GM20000 (cell line): ENCODE measurements around the gene COL4A2.

Experiments
- DNase-seq: peaks from one replicate; pipeline ENCODE4 v3.0.0; 2012; ENCODE audit warnings: low spot score
- TF ChIP-seq, protein P1 (sequence below): IDR thresholded peaks from 2 replicates; pipeline ENCODE4 v1.5.1; 2012; ENCODE audit warnings: mild to moderate bottlenecking, control low read depth; ENCODE audit errors: extremely low read depth, missing control alignments

Gene COL4A2

DNA sequence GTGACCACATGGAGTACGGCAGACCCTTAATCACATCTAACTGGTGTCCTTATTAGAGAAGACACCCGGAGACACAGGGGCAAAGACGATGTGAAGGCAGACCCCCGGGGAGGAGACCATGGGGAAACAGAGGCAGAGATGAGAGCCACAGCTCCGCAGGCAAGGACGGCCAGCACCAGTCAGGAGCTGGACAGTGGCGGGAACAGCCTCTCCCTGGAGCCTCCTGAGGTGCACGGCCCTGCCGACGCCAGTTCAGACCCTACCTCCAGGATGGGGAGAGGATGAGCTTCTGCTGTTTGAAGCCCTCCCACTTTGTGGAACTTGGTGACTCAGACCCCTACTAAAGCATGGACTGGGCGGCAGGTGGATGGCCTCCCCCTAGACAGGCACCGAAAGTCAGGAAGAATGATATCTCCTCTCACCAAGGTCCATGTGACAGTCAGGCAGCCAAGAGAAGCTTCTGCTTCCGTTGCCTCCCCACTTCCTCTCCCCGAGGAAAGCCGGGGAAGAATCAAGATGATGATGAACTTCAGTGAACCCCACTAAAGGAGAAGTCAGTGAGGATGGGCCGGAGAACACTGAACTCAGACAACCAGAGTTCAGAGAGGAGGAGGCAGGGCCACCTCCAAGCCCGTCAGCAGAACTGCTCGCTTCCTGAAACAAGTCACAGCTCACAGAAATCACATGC is 229.1 kb downstream of the COL4A2 start:
- TF ChIP-seq, protein P1, sequence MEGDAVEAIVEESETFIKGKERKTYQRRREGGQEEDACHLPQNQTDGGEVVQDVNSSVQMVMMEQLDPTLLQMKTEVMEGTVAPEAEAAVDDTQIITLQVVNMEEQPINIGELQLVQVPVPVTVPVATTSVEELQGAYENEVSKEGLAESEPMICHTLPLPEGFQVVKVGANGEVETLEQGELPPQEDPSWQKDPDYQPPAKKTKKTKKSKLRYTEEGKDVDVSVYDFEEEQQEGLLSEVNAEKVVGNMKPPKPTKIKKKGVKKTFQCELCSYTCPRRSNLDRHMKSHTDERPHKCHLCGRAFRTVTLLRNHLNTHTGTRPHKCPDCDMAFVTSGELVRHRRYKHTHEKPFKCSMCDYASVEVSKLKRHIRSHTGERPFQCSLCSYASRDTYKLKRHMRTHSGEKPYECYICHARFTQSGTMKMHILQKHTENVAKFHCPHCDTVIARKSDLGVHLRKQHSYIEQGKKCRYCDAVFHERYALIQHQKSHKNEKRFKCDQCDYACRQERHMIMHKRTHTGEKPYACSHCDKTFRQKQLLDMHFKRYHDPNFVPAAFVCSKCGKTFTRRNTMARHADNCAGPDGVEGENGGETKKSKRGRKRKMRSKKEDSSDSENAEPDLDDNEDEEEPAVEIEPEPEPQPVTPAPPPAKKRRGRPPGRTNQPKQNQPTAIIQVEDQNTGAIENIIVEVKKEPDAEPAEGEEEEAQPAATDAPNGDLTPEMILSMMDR: no peak
- DNase-seq: peak; percentile 64

DNA sequence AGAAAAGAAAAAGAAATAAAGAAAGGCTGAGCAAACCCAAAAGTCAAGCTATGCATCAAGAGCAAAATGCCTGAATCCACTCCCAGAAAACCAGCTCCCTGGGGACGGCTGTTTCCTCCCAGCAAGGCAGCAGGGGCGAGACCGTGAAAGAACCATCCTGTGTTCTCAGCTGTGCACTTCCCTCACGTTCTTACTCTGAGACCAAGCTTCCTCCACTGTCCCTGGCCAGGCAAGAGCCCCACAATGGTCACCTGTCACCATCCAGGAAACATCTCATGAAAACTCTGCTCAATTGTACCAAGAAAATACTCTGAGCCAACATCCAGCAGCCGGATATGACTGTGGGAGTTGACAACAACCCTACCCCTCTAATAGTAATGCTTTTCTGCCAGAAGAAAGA is 231.5 kb downstream of the COL4A2 start:
- TF ChIP-seq, protein P1: no peak
- DNase-seq: no peak

GRCh38 chr13:110539894-110540293 is 232.8 kb downstream of the COL4A2 start:
- DNase-seq: no peak
- TF ChIP-seq, protein P1: no peak

DNA sequence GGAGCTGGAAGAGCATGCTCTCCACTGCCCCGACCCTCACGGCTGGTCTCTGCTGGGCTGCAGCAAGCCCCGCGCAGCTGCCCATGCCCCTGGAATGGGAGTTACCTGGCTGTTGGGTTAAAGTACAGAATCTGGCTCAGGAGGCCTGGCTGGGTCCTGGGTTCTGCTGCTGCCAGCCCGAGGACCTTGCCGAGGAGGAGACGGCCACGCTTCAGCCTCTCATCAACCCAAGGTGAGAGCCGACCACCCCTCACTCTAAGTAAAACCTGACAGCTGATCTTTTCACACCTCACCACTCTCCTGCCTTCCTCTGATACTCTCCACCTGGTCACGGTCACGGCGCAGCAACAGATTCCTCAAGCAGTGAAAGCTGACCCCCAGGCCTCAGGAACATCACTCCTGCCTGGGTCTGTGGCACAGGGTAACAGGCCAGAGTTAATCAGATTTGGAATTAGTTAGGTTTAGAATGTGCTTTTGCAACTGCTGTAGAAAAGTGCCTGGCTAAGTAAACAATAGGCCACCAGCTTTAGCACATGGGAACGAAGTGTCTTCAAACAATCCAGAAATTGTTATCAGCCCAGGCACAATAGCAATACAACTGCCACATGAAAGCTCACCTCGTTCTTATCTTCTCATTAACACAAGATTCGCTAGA is 233.9 kb downstream of the COL4A2 start:
- TF ChIP-seq, protein P1: no peak
- no peak for DNase-seq

DNA sequence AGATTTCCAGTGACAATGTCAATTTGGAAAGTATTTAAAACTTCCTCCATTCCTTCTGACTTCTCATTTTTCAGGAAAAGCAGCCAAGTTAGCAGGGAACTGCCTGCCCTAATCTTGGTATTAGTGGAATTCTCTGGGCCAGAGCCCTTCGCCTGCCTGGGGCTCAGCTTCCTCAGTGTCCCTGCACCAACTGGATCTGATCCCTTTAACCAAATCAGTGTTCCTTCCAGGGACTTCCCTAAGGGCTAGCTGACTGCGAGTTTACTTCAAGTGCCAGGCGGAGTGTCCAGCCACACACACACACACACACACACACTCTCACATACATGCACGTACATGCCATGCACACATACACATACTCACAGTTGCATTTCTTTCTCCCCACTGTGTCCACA is 234.4 kb downstream of the COL4A2 start:
- TF ChIP-seq, protein P1: no peak
- DNase-seq: no peak

- TF ChIP-seq, protein P1: no peak
- no peak for DNase-seq
Measured at GRCh38 chr13:110542169-110542796, 235.2 kb downstream of the COL4A2 start.

DNA sequence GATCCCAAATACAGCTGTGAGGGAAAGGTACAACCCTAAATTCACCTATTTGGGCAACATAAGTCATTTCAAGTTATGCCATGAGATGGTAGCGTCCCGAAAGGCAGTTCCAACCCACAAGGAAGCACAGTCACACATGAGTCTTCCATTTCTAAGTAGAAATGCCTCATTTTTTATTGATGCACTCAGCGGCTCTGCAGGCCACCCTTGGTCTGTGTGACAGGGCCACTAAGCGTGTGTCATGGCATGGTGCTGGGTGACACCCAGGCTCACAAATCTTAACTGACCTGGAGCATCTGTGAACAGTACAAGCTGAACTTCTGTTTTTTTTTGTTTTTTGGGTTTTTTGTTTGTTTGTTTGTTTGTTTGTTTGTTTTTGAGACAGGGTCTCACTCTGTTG is 239.3 kb downstream of the COL4A2 start:
- no peak for DNase-seq
- TF ChIP-seq, protein P1: no peak
